Stimulated activated CD8-positive, alpha-beta memory T cell treated with anti-CD3 and anti-CD28 coated beads, Interleukin-12 subunit alpha, Interleukin-12 subunit beta, amount 100 ng/mL, for 24 hours (primary cell): ENCODE results near the gene IDH2.
A peak's percentile ranks its signal among the peaks of the same experiment; 100 is the strongest.
"Not testable (repeated sequence)": the region's sequence is repeated elsewhere in the genome, so short reads cannot be mapped to it uniquely, and the experiment has no call there.

Experiments used
- DNase-seq: peaks from one replicate; pipeline ENCODE4 v3.0.0-alpha.2; 2020; ENCODE audit errors: extremely low read depth

IDH2 gene

DNA sequence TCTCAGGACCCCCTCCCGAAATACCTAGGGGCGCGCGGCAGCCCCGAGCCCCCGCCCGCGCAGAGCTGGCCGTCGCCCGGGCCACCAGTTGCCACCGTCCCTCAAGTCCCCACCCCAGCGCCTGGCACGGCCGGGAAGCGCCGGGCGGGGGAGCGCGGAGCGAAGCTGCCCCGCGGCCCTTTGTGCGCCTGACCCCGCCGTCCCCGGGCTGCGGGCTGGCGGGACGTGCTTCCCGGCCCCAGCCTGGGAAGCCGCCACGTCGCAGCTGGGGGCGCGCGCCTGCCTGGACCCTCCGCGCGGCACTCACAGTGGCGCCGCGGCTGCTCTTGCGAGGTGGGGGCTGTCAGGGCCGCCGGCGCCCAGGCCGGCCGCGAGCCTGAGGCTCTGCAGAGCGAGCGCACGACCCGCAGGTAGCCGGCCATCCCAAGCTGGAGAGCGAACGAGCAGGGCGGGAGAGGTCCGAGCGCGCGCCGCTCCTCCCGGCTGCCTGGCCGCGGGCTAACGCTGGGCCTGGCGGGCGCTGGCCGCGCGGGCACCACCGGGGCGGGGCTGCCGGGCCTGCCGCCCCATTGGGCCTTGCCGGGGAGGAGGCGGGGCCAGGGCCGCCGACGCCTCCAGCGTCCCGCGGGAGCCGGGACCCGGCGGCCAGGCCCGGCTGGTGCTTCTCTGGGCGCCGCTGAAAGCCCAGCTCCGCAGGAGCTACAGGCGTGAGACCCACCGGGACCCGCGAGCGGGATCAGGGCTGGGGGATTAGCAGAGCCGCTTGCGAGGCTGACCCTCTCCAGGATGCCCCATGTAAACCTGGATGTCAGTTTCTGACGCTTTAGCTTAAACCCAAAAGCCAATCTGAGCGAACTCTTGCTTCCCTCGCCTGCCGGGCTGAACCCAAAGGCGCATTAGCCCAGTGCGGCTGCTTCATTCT, at the start of gene IDH2:
Gene IDH2, minus strand, starts transcription at position 500 of the 922 bp plus-strand sequence. Its CDS starts 78 bp downstream, at position 422.
- DNase-seq: peak; percentile 31

DNA sequence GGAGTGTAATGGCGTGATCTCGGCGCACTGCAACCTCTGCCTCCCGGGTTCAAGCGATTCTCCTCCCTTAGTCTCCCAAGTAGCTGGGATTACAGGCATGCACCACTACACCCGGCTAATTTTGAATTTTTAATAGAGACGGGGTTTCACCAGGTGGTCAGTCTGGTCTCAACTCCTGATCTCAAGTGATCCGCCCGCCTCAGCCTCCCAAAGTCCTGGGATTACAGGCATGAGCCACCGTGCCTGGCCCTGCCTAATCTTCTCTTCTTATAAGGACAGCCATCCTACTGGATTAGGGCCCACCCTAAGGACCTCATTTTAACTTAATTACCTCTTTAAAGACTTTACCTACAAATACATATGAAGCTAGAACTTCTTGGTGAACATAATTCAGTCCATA, 48.3 kb upstream of the IDH2 start:
- DNase-seq: not testable (repeated sequence)

- no peak for DNase-seq
Measured at GRCh38 chr15:90149609-90150340, 47.5 kb upstream of the IDH2 start.

- not testable (repeated sequence) for DNase-seq
Measured at GRCh38 chr15:90146198-90146761, 44.0 kb upstream of the IDH2 start.

GRCh38 chr15:90145761-90146160, 43.5 kb upstream of the IDH2 start:
- DNase-seq: no peak

DNA sequence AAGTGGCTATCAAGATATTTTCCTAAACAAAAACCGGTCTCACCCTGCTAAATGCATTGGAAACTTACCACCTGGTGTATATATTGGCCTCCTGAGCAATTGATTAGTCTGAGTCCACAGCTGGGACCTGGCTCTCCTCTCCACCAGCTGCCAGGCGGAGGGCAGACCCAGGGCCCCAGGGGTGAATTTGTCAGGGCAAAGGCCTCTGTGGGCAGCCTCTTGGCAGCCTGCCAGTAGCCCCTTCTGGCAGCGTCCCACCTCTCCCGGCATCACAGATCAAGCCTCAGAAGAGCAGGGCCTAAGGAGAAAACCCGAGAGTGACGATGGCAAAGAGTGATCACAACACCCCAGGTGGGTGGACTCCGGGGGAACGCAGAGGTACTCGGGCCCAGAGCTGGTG, 43.0 kb upstream of the IDH2 start:
- DNase-seq: no peak

GRCh38 chr15:90143166-90143655, 40.9 kb upstream of the IDH2 start:
- DNase-seq: no peak

GRCh38 chr15:90142216-90143165, 40.2 kb upstream of the IDH2 start:
- DNase-seq: no peak

- DNase-seq: no peak
Measured at GRCh38 chr15:90141646-90142045, 39.4 kb upstream of the IDH2 start.

DNA sequence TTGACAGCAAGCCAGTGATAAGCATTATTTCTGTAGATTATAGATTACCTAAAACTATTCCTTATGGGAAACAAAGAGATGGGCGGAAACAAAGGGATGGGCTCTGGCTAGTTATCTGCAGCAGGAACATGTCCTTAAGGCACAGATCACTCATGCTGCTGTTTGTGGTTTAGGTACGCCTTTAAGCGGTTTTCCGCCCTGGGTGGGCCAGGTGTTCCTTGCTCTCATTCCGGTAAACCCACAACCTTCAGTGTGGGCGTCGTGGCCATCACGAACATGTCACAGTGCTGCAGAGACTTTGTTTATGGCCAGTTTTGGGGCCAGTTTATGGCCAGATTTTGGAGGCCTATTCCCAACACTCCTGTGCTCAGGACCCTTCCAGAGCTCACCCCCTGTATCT, 37.3 kb upstream of the IDH2 start:
- not testable (repeated sequence) for DNase-seq

GRCh38 chr15:90138071-90138833, 36.0 kb upstream of the IDH2 start:
- no peak for DNase-seq

DNA sequence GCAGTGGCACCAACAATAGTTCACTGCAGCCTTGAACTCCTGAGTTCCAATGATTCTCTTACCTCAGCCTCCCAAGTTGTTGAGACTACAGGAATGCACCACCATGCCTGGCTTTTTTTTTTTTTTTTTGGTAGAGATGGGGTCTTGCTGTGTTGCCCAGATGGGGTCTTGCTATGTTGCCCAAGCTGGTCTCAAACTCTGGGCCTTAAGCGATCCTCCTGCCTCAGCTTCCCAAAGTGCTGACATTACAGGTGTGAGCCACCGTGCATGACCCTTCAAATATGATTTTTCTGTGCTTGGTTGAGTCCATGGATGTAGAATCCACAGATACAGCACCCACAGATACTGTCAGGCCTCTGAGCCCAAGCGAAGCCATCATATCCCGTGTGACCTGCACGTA, 30.2 kb upstream of the IDH2 start:
- no peak for DNase-seq

DNA sequence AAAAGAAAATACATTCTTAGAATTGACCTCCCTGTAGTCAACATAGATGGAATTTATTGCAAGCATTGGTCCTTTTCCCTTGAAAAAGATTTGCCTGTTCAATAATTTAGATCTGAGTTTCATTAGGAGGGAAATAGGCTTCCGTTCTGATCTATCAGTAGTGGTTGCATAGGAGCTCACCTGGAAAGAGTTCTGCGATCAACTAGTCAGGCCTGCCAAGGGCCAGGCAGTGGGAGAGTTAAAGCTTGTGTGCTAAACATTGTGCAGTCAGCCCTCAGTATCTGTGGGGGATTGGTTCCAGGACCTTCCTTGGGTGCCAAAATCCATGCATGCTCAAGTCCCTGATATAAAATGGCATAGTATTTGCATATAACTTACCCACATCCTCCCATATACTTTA, 29.6 kb upstream of the IDH2 start:
- no peak for DNase-seq

GRCh38 chr15:90130291-90130690, 28.0 kb upstream of the IDH2 start:
- DNase-seq: no peak

DNA sequence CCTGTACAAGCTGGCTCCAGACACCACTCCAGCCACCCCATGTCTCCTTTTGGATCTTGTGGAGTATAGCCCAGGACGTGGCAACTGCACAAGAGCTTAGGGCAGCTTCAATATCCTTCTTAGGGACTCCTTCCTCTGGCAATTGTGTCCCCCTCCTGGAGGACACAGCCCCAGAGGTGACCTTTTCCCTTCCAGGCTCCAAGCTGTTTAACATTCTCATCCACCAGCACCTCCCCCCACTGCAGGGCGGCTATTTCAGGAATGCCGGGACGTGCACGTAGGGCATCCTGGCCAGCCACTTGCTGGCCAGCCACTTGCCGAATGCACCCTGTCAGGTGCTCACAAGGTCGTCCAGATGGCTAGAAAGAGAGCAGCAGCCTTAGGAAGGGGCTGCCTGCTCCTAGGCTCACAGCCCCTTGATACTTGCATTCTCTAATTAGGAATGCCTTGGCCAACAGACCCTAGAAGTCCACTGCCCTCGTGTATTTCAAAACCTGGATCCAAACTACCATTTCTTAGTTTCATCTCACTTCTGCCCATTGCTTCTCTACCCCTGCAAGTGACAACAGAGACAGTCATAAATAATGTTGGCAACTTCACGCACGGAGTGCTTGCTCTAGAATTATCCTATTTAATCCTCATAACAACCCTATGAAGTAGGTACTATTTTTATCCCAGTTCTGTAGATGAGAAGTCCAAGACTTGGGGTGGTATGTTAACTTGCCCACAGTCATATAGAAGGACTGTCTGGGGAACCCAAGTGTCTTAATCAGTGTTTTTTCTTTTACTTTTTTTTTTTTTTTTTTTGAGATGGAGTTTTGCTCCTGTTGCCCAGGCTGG, 24.5 kb upstream of the IDH2 start:
- no peak for DNase-seq

GRCh38 chr15:90126022-90126421, 23.8 kb upstream of the IDH2 start:
- no peak for DNase-seq

DNA sequence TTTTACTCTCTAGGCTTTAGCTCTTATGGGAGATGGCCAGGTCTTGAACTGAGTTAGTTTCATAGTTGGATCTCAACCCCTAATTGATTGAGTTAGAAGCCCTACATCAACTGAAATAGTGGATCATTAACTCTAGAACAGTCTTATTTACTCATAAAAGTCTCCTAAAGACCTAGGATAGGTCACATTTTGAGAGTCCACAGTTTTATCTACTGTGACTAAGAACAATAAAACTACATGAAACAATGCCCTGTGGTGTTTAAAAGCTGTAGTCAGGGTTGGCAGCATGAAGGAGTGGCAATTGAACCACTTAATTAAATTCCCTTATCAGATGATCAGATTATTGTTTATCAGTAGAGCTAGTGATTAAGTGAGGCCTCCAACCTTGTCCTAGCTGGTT, 22.2 kb upstream of the IDH2 start:
- no peak for DNase-seq

- no peak for DNase-seq
Measured at GRCh38 chr15:90121086-90121485, 18.8 kb upstream of the IDH2 start.

- no peak for DNase-seq
Measured at GRCh38 chr15:90119367-90119766, 17.1 kb upstream of the IDH2 start.

GRCh38 chr15:90115783-90116182, 13.5 kb upstream of the IDH2 start:
- DNase-seq: no peak
